ENCODE data around the gene MYH11.
"Not testable (repeated sequence)": the region's sequence is repeated elsewhere in the genome, so short reads cannot be mapped to it uniquely, and the experiment has no call there.

MYH11 gene

DNA sequence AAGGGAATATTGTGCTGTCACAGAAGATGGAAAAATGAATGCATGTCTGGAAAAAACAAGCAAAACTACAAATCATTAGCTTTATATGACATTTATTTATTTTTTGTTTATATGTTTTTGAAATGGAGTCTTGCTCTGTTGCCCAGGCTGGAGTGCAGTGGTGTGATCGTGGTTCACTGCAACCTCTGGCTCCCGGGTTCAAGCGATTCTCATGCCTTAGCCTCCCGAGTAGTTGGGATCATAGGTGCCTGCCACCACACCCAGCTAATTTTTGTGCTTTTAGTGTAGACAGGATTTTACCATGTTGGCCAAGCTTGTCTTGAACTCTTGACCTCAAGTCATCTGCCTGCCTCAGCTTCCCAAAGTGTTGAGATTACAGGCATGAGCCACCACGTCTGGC, 198.3 kb downstream of the MYH11 start:
- DNase-seq: no peak

DNA sequence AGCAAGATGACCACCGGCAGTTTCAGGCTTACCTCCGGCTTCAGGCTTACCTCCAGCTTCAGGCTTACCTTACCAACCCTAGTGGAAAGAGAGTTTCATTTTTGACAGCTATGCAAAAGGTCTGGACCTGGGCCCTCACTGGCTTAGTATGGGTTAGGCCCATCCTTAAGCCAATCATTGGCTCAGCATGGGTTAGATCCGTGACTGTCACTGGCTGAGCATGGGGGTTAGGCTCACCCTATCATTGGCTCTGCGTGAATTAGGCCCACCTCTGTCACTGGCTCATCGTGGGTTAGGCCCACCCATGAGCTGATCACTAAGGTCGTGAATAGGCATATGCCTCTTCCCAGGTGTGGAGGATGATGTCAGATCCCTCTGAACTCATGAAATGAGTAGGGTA, 198.7 kb downstream of the MYH11 start:
- no peak for DNase-seq

DNA sequence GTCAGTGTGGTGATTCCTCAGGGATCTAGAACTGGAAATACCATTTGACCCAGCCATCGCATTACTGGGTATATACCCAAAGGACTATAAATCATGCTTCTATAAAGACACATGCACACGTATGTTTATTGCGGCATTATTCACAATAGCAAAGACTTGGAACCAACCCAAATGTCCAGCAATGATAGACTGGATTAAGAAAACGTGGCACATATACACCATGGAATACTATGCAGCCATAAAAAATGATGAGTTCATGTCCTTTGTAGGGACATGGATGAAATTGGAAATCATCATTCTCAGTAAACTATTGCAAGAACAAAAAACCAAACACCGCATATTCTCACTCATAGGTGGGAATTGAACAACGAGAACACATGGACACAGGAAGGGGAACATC, 201.3 kb downstream of the MYH11 start:
- not testable (repeated sequence) for DNase-seq

DNA sequence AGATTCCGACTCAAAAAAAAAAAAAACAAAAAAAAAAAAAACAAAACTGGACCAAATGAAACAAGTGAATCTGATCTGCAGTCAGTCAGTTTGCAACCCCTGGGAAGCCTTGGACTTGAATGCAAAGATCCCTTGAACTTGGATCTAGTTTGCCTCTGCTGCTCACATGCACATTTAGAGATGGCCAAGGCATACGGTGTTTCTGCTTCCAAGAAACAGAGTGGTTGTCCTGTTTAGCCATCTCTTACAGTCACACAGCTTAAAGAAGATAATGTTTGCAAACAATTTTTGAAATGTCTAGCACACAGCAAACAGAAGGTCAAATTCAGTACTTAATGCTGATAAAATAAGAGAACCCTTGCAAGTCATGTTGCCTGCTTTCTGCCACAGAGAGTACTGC, 202.2 kb downstream of the MYH11 start:
- no peak for DNase-seq

DNA sequence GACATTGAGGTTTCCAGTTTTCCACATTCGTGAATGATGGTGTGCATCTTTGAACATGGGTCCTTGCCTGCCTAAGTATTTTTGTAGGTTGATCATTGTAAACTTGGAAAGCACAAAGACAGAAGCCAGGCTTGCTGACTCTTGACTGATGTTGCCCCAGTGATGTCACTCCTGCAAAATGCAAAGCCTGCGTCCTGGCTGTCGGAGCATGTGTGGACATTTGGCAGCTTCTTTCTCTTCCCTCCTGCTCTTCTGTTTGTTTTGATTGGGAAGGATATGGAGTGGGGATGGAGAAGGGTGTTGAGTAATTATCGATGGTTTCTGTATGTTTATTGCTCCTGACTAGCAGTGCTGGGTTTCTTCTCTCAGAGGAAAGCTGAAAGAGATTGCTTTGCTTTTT, 203.6 kb downstream of the MYH11 start:
- DNase-seq: no peak
